GM18526 (cell line): Measurements from ENCODE around the gene DENND6A.

Source experiments
- POLR2A ChIP-seq: IDR thresholded peaks from 3 replicates; pipeline ENCODE4 v1.6.1; 2011; ENCODE audit not compliant: insufficient read length; ENCODE audit errors: extremely low read depth

Gene DENND6A

GRCh38 chr3:57604971-57605370 is 87.9 kb downstream of the DENND6A start:
- TF ChIP-seq POLR2A = no peak

GRCh38 chr3:57600195-57600594 is 92.7 kb downstream of the DENND6A start:
- no peak for TF ChIP-seq POLR2A

GRCh38 chr3:57598765-57599360 is 94.0 kb downstream of the DENND6A start:
- TF ChIP-seq POLR2A = no peak

- peak; percentile 98 for TF ChIP-seq POLR2A
These were observed 95.6 kb downstream of the DENND6A start, which contains the start of gene ARF4 for GRCh38 chr3:57597127-57597923. ARF4 (minus strand) TSS chr3:57597344; CDS start chr3:57597140, 204 bp downstream.

- TF ChIP-seq POLR2A = no peak
These were observed 96.3 kb downstream of the DENND6A start for GRCh38 chr3:57596495-57597126.

- no peak for TF ChIP-seq POLR2A
These were observed 98.3 kb downstream of the DENND6A start for GRCh38 chr3:57594576-57594975.

- no peak for TF ChIP-seq POLR2A
These were observed 98.7 kb downstream of the DENND6A start for GRCh38 chr3:57594144-57594543.

GRCh38 chr3:57592306-57592705 is 100.6 kb downstream of the DENND6A start:
- no peak for TF ChIP-seq POLR2A

GRCh38 chr3:57587905-57588304 is 105.0 kb downstream of the DENND6A start:
- TF ChIP-seq POLR2A = no peak

- no peak for TF ChIP-seq POLR2A
These were observed 106.1 kb downstream of the DENND6A start for GRCh38 chr3:57586778-57587177.

GRCh38 chr3:57583544-57583943 is 109.3 kb downstream of the DENND6A start:
- TF ChIP-seq POLR2A = no peak

GRCh38 chr3:57582474-57583168 is 110.3 kb downstream of the DENND6A start:
- TF ChIP-seq POLR2A = no peak

GRCh38 chr3:57577801-57578200 is 115.1 kb downstream of the DENND6A start:
- TF ChIP-seq POLR2A = no peak

GRCh38 chr3:57575966-57576626 is 116.8 kb downstream of the DENND6A start:
- no peak for TF ChIP-seq POLR2A
